CD4-positive, alpha-beta T cell treated with Interferon alpha-2 for 1 hour (primary cell): ENCODE data around the gene TUBB2B.

Source experiments
- DNase-seq, 2 donors: peaks; one replicate each; pipeline ENCODE4 v3.0.0-alpha.2; 2020 to 2022

The TUBB2B gene

GRCh38 chr6:3227363-3228045, at the start of gene TUBB2B:
Gene TUBB2B, minus strand, starts transcription at chr6:3227653. Its CDS starts 110 bp downstream, at chr6:3227543.
- no peak for DNase-seq

DNA sequence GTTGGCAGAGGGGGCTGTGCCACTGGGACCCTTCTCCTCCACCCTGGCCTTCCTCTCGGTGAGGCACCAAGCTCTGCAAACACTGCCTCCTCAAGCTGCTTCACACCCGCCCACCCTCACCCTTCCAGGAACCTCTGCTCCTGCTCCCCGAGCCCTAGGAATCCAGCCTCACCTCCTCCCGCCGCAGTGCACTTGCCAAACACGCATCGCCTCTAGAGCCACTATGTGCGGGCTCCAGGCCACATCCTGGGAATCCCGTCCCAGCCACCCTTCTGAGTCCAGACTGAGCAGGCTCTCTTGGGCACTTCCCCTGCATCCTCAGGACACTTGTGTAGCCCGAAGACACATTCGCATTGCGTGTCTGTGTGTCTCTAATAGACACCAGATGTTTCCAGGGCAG, 49.8 kb upstream of the TUBB2B start:
- no peak for DNase-seq

- no peak for DNase-seq
Measured at GRCh38 chr6:3276174-3277167, 49.0 kb upstream of the TUBB2B start.

GRCh38 chr6:3273707-3274521, 46.5 kb upstream of the TUBB2B start:
- no peak for DNase-seq

DNA sequence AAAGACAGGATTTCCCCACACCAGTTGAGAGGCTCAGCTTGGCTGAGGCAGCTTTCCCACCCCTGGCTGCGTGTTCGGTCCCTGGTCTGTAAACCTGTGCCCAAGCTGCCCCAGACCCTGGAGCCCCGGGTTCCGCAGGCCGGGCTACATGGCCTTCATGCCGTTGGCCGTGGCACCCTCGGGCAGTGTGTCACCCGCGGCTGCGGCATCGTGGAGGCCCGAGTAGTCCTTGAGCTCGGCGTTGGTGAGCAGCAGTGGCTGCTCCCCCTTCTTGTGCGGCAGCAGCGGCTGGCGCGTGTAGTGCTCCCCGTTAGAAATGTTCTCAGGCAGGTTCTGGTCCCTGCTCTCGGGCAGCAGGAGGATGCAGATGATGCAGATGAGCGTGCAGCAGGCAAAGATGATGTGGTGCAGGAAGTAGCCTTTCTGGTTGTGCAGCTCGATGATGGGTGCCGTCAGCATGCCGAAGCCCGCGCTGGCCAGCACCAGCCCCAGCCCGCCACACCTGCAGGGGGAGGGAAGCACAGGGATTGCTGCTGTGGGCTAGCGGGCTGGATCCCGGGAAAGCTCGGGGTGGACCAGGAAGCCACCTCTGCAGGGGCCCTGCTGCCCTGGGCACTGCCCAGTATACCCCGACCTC, 45.6 kb upstream of the TUBB2B start:
- DNase-seq: no peak

GRCh38 chr6:3271756-3272155, 44.3 kb upstream of the TUBB2B start:
- no peak for DNase-seq

DNA sequence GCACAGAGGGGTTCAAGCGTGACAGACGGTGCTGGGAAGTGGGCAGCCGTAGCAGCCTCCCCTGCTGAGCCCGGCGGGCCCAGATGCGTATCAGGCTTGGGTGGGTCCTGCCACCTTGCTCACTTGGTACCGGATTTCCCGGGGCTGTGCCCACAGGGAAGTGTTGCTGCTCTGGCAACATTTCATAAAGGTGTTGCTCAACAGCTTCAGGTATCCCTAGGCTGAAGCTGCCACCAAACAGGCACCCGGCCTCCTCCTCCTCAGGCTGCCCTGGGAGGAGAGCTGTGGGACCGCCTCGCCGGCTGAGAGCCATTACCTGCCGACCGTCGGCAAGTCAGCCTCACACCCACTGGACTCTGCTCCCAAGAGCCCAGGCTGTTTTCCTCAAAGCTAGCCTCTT, 42.8 kb upstream of the TUBB2B start:
- DNase-seq: no peak

DNA sequence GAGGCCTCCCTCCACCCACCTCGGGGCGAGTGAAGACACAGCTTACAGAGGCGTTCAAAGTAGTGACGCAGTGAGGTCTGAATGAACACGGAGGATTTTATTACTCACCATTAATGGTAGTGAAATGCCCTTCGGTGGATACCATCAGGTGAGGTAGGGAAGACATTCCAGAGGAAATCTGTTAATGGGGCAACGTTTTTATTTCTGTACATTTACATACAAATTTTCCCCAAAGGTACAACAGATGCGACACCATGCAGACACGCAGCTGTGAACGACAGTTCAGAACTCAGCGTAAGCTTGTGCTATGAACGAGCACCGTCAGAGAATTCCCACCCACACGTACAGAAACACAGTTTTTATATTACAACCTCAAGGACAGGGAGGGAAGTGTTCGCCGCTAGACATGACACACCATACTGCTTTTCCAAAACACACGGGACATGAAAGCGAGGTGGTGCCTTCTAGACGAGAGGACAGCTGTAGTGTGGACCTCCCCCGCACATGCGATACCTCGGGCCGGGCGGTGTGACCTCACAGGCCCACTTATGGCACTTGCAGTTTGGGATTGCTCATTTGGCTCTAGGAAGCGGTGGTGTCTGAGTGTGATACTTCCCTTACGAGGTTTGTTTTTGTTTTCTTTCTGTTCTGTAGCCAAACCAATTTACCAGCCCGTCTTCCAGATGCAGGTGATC, 42.0 kb upstream of the TUBB2B start:
- no peak for DNase-seq

DNA sequence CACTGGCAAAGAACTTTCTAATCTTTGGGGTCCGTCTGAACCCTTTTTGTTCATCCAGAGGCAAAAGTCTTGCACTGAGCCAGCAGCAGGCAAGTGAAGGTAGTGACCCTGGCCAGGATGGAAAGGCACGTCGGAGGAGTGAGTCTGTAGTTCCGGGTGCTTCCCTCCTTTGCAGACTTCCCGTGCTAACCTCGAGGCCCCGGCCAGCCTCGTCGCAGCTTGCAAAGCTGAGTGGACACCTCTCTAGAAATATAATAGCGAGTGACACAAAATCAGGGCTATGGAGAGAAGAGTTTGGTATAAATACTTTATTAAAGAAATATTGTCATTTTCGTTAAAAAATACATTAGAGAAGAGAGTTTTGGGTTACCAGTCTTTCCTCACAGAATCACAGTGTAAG, 41.2 kb upstream of the TUBB2B start:
- DNase-seq: no peak

GRCh38 chr6:3267162-3267561, 39.7 kb upstream of the TUBB2B start:
- no peak for DNase-seq

- DNase-seq: no peak
Measured at GRCh38 chr6:3266170-3266569, 38.7 kb upstream of the TUBB2B start.

DNA sequence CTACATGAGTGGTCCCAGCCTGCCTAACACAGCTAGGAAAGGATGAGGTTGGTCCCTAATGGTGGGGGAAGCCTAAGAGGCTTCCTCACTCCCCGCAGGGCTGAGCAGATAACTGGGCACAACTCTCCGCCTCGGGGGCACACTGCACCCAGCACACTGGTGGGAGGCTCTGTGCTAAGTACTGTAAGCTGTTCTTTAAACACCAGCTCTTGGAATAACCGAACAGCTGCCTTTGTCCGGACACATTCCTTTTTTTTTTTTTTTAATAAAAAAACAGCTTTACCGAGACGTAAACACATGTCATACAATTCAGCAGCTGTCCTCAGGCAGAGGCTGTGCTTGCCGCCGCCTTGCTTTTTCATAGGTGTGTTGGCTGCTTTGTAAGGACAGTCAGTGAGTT, 38.2 kb upstream of the TUBB2B start:
- no peak for DNase-seq

DNA sequence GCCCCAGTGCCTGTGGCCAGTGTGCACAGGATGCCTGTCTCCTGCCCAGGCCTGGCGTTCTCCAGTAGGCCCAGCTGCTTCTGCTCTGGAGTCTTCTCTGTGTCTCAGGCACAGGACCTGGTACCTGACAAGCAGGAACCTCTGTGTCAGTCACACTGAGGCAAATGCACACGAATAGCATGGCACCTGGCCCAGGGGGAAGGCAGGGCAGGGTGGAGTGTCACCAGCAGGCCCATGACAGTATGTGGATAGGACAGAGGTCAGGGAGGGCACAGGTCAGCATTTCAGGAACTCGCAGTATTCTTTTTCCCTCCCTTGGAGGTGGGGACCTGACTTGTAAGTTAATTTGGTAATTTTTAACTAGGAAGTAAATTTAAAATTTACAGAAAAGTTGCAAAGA, 36.9 kb upstream of the TUBB2B start:
- no peak for DNase-seq

DNA sequence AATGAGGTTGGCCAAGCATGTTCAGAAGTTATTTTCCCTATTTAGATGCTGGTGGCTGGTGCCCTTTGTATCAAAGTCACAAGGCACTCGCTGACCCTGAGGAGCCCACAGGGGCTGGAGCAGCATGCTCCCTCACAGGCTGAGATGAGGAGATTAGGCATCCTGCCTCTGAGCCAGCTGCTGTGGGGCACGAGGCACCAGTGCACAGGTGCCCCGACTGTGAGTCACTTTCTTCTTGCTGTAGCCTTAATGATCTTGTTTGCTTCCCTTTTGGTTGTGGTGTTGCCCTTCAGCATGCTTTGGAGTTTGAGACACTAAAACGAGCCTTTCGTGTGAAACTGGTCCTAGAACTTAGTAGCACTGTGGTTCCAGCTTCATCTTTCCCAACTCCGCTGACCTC, 35.6 kb upstream of the TUBB2B start:
- no peak for DNase-seq

DNA sequence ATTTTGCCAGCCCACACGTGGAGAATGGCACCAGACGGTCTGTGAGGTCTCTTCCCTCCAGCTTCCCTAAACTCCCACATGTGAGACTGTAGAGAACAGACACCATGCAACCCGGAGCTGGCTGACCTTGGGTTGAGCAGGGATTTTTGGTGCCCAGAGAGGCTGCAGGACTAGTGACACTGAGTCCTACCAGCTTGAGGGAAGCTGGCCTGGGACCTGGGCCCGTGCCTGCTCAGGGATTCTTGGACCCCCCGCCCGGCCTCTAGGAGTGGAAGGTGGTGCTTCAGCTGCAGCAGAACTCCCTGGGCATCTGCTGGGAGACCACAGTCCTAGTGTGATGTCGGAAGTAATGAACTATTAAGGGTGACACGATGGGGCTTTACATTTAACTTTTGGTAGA, 34.5 kb upstream of the TUBB2B start:
- DNase-seq: no peak

DNA sequence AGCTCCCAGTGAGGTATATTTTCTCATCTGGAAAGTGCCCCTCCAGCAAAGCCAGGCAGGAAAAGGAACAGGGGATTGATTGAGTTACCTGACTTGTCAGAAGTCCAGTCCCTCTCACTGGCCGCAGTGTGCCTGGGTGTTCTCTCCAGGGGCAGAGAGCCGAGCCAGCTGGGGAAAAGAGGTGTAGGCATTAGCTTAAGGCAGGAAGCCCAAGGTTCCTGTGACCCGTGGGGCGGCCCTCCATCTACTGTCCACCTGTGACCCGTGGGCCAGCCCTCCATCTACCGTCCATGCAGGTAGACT, 34.0 kb upstream of the TUBB2B start:
- DNase-seq: no peak

- no peak for DNase-seq
Measured at GRCh38 chr6:3260772-3261517, 33.5 kb upstream of the TUBB2B start.

DNA sequence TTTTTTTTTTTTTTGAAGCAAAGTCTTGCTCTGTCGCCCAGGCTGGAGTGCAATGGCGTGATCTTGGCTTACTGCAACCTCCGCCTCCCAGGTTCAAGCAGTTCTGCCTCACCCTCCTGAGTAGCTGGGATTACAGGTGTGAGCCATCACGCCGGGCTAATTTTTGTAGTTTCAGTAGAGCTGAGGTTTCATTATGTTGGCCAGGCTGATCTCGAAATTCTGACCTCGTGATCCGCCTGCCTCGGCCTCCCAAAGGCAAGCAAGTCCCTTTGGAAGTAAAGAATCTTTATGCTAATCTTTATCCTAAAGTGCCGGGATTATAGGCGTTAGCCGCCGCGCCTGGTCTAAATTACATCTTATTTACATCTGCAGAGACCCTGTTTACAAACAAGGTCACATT, 32.8 kb upstream of the TUBB2B start:
- no peak for DNase-seq

DNA sequence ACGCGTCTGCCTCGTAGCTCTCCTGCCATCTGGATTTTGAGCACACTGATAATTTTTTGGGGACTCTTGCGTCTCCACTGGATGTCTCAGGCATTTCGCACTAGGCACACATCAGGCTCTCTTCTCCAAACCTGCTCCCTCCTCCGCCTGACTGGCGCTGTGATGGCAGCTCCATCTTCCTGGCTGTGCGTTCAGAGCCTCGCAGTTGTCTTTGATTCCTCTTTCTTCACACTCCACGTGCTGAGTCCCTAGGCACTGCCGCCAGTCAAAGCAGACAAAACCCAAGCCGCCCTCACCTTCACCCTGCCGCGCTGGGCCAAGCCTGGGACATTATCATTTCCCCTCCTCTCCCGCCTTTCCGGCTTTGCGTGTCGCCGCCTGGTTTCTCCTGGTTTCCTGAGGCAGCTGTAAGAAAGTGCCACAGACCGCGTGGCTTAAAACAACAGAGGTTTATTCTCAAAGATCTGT, 32.1 kb upstream of the TUBB2B start:
- peak in 1 of 2 donors; percentile 30 for DNase-seq

DNA sequence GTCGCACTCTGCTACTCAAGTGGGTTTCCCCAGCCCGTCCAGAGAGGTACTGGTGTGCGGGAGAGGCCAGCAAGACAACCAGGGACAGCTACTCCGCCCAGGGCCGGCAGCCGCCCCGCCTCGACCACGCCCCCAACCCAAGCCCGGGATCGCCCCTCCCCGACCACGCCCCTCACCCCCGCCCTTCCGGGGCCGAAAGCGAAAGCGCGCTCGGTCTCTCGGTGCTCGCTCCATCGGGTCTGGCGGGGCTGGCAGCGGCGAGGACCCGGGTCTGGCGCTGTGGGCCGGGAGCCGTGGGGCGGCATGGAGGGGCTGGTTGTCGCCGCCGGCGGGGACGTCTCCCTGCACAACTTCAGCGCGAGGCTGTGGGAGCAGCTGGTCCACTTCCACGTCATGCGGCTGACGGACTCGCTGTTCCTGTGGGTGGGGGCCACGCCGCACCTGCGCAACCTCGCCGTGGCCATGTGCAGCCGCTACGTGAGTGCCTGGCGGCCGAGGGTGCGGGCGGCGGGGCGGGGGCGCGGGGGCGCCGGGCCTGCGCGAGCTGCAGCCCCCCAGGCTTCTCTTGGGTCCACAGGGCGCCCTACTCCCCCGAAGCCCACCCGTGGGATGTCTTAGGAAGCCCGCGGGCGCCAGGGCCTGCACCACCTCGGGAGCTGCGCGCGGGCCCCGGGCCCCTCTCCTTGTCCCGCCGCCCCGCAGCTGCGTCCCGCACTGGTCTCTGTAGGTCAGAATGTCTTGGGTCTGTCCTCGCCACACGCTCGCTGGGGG, 31.5 kb upstream of the TUBB2B start, which contains the start of gene PSMG4:
Gene PSMG4 (plus strand): TSS at position 228 of the 771 bp plus-strand sequence. CDS start 76 bp downstream, at position 304.
- DNase-seq: peak; percentile 88 to 94
